ENCODE data around the gene TSPAN4.
A peak's percentile ranks its signal among the peaks of the same experiment; 100 is the strongest.

The TSPAN4 gene

GRCh38 chr11:849104-849824 lies 6.6 kb downstream of the TSPAN4 start:
- H3K27me3 Mint-ChIP-seq = peaks cover 0 to 12% of the 10 kb centered on the region in 2 donors
- ATAC-seq (replicated peaks) (peak; percentile 43), DNase-seq (no peak)
- peaks cover 8% of the 10 kb centered on the region for H3K36me3 Mint-ChIP-seq (ENCODE audit: insufficient read depth)
- H3K4me1 Mint-ChIP-seq (ENCODE audit: low read depth in 2 of 2) = peaks cover 6 to 8% of the 10 kb centered on the region in 2 donors
- H3K27ac Mint-ChIP-seq = no peak overlapping the region
- peak overlapping the region; percentile 74 to 77 for H3K4me3 Mint-ChIP-seq
- no peaks in the 10 kb centered on the region for H3K9me3 Mint-ChIP-seq

GRCh38 chr11:849951-850774 lies 7.5 kb downstream of the TSPAN4 start:
- Mint-ChIP-seq H3K4me3 (peak overlapping the region in 1 of 2 donors; percentile 17), H3K4me1 (ENCODE audit: low read depth in 2 of 2) (peaks cover 3 to 8% of the 10 kb centered on the region in 2 donors), H3K9me3 (no peaks in the 10 kb centered on the region), H3K27me3 (peaks cover 0 to 12% of the 10 kb centered on the region in 2 donors), H3K27ac (no peak overlapping the region), H3K36me3 (ENCODE audit: insufficient read depth) (peaks cover 8% of the 10 kb centered on the region)
- ATAC-seq (replicated peaks) (no peak), DNase-seq (no peak)

DNA sequence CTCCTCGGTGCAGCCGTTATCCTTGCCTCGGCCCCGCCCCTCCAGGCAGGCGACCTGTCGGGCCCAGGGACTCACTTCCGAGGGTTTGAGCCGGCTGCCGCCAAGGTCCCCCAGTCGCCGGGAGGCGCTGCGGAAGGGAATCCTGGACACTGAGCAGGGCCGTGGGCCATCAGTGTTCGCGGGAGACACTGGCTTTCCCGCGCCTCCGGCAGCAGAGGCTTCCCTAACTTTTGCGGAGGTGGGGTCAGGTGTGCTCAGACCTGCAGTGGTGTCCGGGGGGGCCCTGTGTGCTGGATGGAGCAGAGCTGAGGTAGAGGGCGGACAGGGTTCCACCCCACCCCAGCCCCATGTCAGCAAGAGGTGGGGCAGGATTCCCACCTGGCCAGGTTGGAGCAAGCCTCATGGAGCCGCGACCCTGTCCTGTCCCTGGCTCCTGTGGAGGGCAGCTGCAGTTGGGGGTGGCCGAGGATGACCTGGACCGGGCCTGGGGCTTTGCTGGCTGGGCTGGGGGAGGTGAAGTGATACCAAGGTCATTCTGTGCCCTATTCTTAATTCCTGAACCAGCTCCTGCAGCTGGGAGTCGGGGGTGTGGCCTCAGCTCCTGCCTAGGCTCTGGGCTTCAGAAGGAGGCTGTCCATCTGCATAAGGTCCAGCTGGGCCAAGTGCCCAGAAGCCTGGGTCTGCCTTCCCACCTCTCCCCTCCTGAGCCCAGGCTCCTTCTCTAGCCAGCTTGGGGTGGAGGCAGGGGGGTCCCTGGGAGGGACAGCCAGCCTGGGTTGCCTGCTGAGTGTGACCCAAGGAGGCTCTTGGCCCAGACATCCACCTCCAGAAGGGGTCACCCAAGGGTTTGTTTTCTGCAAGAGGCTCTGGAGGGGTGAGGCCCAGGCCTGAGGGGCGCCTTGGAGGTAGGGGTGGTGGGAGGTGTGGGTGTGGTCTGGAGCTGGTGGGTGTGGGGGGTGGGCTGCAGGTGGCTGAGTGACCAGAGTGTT lies 8.4 kb downstream of the TSPAN4 start:
- Mint-ChIP-seq H3K36me3 (ENCODE audit: insufficient read depth) (peaks cover 3% of the 10 kb centered on the region), H3K27ac (no peak overlapping the region), H3K4me3 (peak overlapping the region in 1 of 2 donors; percentile 17), H3K4me1 (ENCODE audit: low read depth in 2 of 2) (peaks cover 3 to 9% of the 10 kb centered on the region in 2 donors), H3K27me3 (peaks cover 0 to 12% of the 10 kb centered on the region in 2 donors), H3K9me3 (no peaks in the 10 kb centered on the region)
- DNase-seq = no peak
- ATAC-seq (replicated peaks) = no peak

GRCh38 chr11:852762-853161 lies 10.1 kb downstream of the TSPAN4 start:
- Mint-ChIP-seq H3K9me3 (no peaks in the 10 kb centered on the region), H3K4me3 (no peak overlapping the region), H3K27me3 (peaks cover 0 to 12% of the 10 kb centered on the region in 2 donors), H3K36me3 (ENCODE audit: insufficient read depth) (peaks cover 6% of the 10 kb centered on the region), H3K27ac (no peak overlapping the region), H3K4me1 (ENCODE audit: low read depth in 2 of 2) (peaks cover 10 to 20% of the 10 kb centered on the region in 2 donors)
- DNase-seq (no peak), ATAC-seq (replicated peaks) (no peak)

DNA sequence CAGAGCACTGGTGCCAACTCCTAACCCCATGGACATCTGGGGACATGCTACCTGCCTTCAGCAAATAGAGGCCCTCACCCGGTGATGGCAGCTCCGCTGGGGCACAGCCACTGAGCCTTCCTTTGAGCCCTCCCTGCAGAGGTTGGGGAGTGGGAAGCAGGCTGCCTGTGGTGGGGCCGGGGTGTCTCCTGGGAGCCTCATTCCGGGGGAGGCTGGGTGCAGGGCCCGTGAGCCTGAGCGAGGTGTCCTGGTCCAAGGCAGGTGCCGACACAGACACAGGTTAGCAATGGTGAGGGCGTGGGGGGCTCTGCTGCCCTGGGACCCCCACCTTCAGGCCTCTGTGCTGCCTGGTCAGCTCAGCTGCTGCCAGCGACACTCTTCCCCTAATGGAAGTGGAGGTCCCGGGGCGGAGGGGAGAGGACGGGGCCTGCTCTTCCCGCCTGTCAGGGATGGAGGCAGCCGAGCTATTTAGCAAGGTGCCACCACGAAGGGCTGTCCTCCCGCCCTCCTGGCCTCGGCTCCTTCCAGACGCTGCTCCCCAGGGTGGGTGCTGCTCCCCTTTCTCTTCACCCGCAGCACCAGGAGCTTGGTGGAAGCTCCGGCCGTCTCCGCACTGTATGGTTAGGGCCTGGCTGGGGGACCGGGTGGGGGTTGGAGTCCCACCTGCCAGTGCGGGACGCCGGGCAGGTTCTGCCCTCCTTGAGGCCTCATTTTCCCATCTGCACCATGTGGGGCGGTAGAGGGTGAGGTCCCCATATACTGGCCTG lies 11.2 kb downstream of the TSPAN4 start:
- no peaks in the 10 kb centered on the region for H3K9me3 Mint-ChIP-seq
- DNase-seq = no peak
- no peak overlapping the region for H3K27ac Mint-ChIP-seq
- ATAC-seq (replicated peaks) = no peak
- H3K27me3 Mint-ChIP-seq = peaks cover 0 to 4% of the 10 kb centered on the region in 2 donors
- H3K36me3 Mint-ChIP-seq (ENCODE audit: insufficient read depth) = peaks cover 7% of the 10 kb centered on the region
- peaks cover 8 to 14% of the 10 kb centered on the region in 2 donors for H3K4me1 Mint-ChIP-seq (ENCODE audit: low read depth in 2 of 2)
- H3K4me3 Mint-ChIP-seq = no peak overlapping the region

DNA sequence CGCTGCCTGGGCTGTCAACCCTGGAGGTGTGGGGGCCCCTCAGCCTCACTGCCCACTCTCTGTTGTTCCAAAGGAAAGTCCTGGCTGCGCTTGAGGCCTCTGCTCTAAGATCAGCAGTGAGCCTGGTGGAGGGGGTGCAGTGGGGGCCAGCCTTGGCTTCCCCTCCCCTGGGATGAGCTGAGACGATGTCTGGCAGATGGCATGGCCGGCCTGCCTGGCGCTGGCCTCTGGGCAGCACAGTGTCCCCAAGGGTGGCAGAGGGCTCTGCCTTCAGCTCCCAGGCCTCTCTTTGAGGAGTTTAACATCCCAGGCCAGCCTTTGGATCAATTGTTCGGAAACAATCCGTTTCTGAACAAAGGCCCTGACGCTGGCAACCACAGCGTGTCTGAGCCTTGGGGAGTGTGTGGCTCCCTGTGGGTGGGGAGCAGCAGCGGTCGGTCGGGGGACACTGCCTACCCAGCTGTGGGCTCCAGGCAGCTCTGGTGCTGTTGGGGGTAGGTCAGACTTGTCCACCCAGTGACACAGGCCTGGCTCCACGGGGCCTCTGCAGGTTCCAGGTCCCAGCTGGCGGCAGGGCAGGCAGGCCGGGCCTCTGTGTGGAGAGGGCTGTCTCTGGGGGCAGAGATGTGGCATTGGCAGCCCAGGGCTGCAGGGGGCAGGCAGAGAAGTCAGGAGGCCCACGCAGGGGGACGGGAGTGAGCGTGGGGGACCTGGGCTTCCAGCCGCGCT lies 12.1 kb downstream of the TSPAN4 start:
- Mint-ChIP-seq H3K36me3 (ENCODE audit: insufficient read depth) (peaks cover 7% of the 10 kb centered on the region), H3K27me3 (no peaks in the 10 kb centered on the region), H3K9me3 (no peaks in the 10 kb centered on the region), H3K4me1 (ENCODE audit: low read depth in 2 of 2) (peaks cover 8 to 11% of the 10 kb centered on the region in 2 donors), H3K4me3 (no peak overlapping the region), H3K27ac (no peak overlapping the region)
- ATAC-seq (replicated peaks) (no peak), DNase-seq (no peak)

- DNase-seq = no peak
- Mint-ChIP-seq H3K9me3 (no peaks in the 10 kb centered on the region), H3K4me1 (ENCODE audit: low read depth in 2 of 2) (peaks cover 8 to 11% of the 10 kb centered on the region in 2 donors), H3K36me3 (ENCODE audit: insufficient read depth) (peaks cover 7% of the 10 kb centered on the region), H3K27me3 (no peaks in the 10 kb centered on the region), H3K4me3 (no peak overlapping the region), H3K27ac (no peak overlapping the region)
- no peak for ATAC-seq (replicated peaks)
Observed at GRCh38 chr11:855330-855674, 12.7 kb downstream of the TSPAN4 start.

GRCh38 chr11:855796-856195 lies 13.1 kb downstream of the TSPAN4 start:
- DNase-seq (no peak), ATAC-seq (replicated peaks) (no peak)
- Mint-ChIP-seq H3K36me3 (ENCODE audit: insufficient read depth) (peaks cover 7% of the 10 kb centered on the region), H3K27me3 (no peaks in the 10 kb centered on the region), H3K27ac (no peak overlapping the region), H3K4me1 (ENCODE audit: low read depth in 2 of 2) (peaks cover 8 to 11% of the 10 kb centered on the region in 2 donors), H3K4me3 (no peak overlapping the region), H3K9me3 (no peaks in the 10 kb centered on the region)

GRCh38 chr11:856397-856796 lies 13.7 kb downstream of the TSPAN4 start:
- DNase-seq (no peak), ATAC-seq (replicated peaks) (no peak)
- Mint-ChIP-seq H3K27ac (no peak overlapping the region), H3K4me3 (peak overlapping the region in 1 of 2 donors; percentile 38), H3K9me3 (no peaks in the 10 kb centered on the region), H3K36me3 (ENCODE audit: insufficient read depth) (peaks cover 9% of the 10 kb centered on the region), H3K27me3 (no peaks in the 10 kb centered on the region), H3K4me1 (ENCODE audit: low read depth in 2 of 2) (peaks cover 8 to 11% of the 10 kb centered on the region in 2 donors)

DNA sequence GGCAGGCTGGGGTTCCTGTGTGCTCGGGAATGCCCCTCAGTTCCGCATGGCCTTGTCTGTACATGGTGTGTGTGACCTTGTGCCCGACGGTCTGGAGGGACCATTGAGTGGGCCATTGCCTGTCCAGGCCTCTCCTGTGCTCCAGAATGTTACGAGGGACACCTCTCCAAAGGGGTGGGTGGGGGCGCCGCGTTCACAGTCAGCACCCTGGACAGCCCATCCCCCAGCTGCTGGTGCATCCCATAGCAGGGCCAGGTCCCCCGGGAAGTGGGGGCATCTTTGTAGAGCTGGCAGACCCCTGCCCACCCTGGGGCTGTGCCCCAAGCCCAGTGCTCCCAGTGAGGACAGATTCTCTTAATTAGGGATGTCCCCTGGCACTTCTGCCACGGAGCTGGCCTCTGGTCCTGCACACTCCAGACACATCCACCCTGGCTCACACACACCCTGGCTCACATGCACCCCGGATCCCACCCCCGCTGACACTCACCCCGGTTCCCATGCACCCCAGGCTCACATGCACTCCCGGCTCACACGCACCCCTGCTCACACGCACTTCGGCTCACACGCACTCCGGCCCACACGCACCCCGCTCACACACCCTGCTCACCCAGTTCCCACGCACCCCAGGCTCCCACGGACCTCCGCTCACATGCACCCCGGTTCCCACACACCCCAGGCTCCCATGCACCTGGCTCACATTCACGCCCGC lies 15.6 kb downstream of the TSPAN4 start:
- Mint-ChIP-seq H3K36me3 (ENCODE audit: insufficient read depth) (peaks cover 7% of the 10 kb centered on the region), H3K4me1 (ENCODE audit: low read depth in 2 of 2) (peaks cover 8 to 11% of the 10 kb centered on the region in 2 donors), H3K9me3 (no peaks in the 10 kb centered on the region), H3K4me3 (no peak overlapping the region), H3K27ac (peak overlapping the region in 1 of 2 donors; percentile 46), H3K27me3 (no peaks in the 10 kb centered on the region)
- ATAC-seq (replicated peaks) (no peak), DNase-seq (no peak)

DNA sequence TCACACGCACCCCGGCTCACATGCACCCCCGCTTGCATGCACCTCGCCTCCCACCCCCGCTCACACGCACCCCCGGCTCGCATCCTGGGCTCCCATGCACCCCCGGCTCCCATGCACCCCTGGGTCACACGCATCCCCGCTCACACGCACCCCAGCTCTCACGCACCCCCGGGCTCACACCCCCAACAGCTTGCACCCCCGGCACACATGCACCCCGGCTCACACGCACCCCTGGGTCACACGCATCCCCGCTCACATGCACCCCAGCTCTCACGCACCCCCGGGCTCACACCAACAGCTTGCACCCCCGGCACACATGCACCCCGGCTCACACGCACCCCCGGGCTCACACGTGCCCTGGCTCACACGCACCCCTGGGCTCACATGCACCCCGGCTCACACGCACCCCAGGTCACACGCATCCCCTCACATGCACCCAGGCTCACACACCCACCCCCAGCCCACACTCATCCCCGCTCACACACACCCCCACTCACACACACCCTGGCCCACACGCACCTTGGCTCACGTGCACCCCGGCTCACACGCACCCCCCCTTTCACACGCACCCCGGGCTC lies 16.2 kb downstream of the TSPAN4 start:
- Mint-ChIP-seq H3K27ac (peak overlapping the region in 1 of 2 donors; percentile 46), H3K36me3 (ENCODE audit: insufficient read depth) (peaks cover 7% of the 10 kb centered on the region), H3K4me3 (no peak overlapping the region), H3K27me3 (no peaks in the 10 kb centered on the region), H3K9me3 (no peaks in the 10 kb centered on the region), H3K4me1 (ENCODE audit: low read depth in 2 of 2) (peaks cover 8 to 11% of the 10 kb centered on the region in 2 donors)
- no peak for ATAC-seq (replicated peaks)
- no peak for DNase-seq

Measured in effector memory CD8-positive, alpha-beta T cell (primary cell).